ENCODE data around the gene SLC5A6.

The SLC5A6 gene

DNA sequence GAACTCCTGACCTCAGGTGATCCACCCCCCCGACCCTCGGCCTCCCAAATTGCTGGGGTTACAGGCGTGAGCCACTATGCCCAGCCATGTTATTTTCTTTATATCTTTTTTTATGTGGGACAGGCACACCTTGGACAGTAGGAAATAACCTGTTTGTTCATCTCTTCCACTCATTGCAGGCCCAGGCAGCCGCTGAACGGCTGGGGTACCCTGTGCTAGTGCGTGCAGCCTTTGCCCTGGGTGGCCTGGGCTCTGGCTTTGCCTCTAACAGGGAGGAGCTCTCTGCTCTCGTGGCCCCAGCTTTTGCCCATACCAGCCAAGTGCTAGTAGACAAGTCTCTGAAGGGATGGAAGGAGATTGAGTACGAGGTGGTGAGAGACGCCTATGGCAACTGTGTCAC, 13.5 kb upstream of the SLC5A6 start:
- no peak for DNase-seq (ENCODE audit: low read depth, low spot score)
- H3K4me3 ChIP-seq (ENCODE audit: low read depth, low read length) = no peak overlapping the region
- TF ChIP-seq, protein P1, sequence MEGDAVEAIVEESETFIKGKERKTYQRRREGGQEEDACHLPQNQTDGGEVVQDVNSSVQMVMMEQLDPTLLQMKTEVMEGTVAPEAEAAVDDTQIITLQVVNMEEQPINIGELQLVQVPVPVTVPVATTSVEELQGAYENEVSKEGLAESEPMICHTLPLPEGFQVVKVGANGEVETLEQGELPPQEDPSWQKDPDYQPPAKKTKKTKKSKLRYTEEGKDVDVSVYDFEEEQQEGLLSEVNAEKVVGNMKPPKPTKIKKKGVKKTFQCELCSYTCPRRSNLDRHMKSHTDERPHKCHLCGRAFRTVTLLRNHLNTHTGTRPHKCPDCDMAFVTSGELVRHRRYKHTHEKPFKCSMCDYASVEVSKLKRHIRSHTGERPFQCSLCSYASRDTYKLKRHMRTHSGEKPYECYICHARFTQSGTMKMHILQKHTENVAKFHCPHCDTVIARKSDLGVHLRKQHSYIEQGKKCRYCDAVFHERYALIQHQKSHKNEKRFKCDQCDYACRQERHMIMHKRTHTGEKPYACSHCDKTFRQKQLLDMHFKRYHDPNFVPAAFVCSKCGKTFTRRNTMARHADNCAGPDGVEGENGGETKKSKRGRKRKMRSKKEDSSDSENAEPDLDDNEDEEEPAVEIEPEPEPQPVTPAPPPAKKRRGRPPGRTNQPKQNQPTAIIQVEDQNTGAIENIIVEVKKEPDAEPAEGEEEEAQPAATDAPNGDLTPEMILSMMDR (IDR thresholded peaks at IDR 0.05; ENCODE audit: low read depth, low read length) = no peak
- in situ Hi-C loops (cut with HindIII; ENCODE audit: low sequenced_read_pairs) = no loop called here

DNA sequence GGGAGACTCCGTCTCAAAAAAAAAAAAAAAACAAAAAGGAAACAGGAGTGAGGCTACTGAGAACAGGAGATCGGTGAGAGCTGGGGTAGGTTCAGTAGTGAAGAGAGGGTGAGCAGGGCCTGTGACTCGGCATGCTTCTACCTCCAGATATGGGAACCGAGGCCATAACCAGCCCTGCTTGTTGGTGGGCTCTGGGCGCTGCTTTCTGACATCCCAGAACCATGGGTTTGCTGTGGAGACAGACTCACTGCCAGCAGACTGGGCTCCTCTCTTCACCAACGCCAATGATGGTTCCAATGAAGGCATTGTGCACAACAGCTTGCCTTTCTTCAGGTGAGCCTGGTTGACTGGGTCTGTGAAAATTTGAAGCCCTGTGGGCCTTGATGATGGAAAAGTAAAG, 11.3 kb upstream of the SLC5A6 start:
- in situ Hi-C loops (cut with HindIII; ENCODE audit: low sequenced_read_pairs) = no loop called here

DNA sequence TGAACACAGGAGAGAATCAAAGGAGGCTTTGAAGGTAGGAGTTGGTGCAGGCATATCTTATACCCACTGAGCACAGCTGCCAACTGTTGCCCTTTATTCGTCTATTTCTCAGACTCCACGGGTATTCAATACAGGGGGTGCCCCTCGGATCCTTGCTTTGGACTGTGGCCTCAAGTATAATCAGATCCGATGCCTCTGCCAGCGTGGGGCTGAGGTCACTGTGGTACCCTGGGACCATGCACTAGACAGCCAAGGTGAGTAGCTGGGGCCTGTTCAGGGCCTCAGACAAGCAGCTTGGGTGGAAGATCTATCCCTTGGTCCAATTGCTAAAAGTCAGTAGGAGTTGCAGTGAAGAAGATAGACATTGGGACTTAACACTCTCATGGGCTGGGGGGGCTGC, 10.3 kb upstream of the SLC5A6 start:
- no peak overlapping the region for H3K4me3 ChIP-seq (ENCODE audit: low read depth, low read length)
- DNase-seq (ENCODE audit: low read depth, low spot score) = no peak
- TF ChIP-seq, protein P1 (IDR thresholded peaks at IDR 0.05; ENCODE audit: low read depth, low read length) = no peak
- in situ Hi-C loops (cut with HindIII; ENCODE audit: low sequenced_read_pairs) = no loop called here

More for the DNA sequence above, 11.3 kb upstream of the SLC5A6 start:
- H3K4me3 ChIP-seq (ENCODE audit: low read depth, low read length) = no peak overlapping the region
- TF ChIP-seq, protein P1 (IDR thresholded peaks at IDR 0.05; ENCODE audit: low read depth, low read length) = no peak
- DNase-seq (ENCODE audit: low read depth, low spot score) = no peak

DNA sequence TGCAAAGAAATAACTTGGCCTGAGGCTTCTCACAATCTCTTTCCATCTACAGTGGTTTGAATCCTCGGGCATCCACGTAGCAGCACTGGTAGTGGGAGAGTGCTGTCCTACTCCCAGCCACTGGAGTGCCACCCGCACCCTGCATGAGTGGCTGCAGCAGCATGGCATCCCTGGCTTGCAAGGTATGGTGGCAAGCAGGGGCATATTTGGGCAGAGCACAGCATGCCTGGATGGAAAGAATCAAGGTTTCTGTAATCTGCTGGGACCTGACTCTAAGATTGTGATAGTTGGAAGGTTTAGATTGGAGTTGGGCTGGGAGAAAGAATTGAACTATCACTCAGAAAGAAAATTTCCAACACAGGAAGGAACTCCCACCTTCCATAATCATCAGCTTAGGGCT, 9.1 kb upstream of the SLC5A6 start:
- no peak overlapping the region for H3K4me3 ChIP-seq (ENCODE audit: low read depth, low read length)
- in situ Hi-C loops (cut with HindIII; ENCODE audit: low sequenced_read_pairs) = no loop called here
- TF ChIP-seq, protein P1 (IDR thresholded peaks at IDR 0.05; ENCODE audit: low read depth, low read length) = no peak
- no peak for DNase-seq (ENCODE audit: low read depth, low spot score)

DNA sequence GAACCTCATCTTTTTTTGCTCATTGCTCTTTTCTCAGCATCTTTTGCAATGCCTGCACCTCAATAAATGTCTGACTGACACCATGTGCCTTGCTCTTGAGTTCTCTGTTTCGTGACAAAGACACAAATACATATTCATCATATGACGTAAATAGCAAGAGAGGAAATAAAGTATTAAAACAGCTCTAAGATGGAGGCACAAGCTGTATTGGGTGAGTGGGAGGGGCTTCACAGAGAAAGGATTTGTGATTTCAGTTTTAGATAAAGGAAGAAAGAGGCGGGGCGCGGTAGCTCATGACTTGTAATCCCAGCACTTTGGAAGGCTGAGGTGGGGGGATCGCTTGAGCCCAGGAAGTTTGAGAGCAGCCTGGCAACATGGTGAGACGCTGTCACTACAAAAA, 8.0 kb upstream of the SLC5A6 start:
- no peak for DNase-seq (ENCODE audit: low read depth, low spot score)
- no peak overlapping the region for H3K4me3 ChIP-seq (ENCODE audit: low read depth, low read length)
- TF ChIP-seq, protein P1 (IDR thresholded peaks at IDR 0.05; ENCODE audit: low read depth, low read length) = no peak
- in situ Hi-C loops (cut with HindIII; ENCODE audit: low sequenced_read_pairs) = no loop called here

DNA sequence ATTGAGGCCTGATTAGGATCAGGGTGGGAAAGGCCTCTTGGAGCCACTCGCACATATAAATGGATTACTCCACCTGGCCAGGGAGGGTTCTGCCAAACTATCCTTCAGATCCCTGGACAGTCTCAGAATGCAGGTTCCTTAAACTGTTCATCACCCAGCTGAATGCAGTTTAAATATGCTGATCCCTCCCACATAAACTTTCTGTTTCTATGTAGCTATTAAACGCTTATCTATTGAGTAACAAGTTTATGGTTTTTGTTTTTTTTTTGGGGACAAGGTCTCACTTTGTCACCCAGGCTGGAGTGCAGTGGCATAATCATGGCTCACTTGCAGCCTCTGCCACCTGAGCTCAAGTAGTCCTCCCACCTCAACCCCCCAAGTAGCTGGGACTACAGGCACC, 7.0 kb upstream of the SLC5A6 start:
- TF ChIP-seq, protein P1 (IDR thresholded peaks at IDR 0.05; ENCODE audit: low read depth, low read length) = no peak
- H3K4me3 ChIP-seq (ENCODE audit: low read depth, low read length) = no peak overlapping the region
- DNase-seq (ENCODE audit: low read depth, low spot score) = no peak
- in situ Hi-C loops (cut with HindIII; ENCODE audit: low sequenced_read_pairs) = no loop called here

DNA sequence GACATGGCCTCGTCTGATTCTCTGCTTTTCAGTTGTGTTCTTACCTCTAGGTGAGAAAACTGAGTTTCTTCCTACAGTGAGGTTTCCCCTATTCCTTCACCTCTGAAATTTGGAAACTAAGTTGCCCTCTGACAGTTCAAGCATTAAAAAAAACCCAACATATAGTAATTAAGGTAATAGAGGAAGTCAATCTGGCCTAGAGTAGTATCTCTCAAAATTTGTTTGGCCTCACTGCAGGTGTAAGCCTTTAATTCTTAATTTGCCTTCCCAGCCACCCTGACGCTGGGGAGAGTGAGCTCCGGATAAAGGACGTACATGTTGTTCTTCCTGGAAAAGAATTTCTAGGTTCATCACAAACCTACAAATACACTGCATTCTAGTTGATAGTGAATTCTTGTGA, 6.5 kb upstream of the SLC5A6 start:
- DNase-seq (ENCODE audit: low read depth, low spot score) = no peak
- no peak overlapping the region for H3K4me3 ChIP-seq (ENCODE audit: low read depth, low read length)
- in situ Hi-C loops (cut with HindIII; ENCODE audit: low sequenced_read_pairs) = no loop called here
- TF ChIP-seq, protein P1 (IDR thresholded peaks at IDR 0.05; ENCODE audit: low read depth, low read length) = no peak

All from astrocyte of the spinal cord (primary cell).